HG03097 (cell line): Measurements from ENCODE around the gene ARIH1.

Source experiments
- ATAC-seq: cut with Tn5 transposase; IDR thresholded peaks from one replicate; pipeline ENCODE4 v1.9.1; 2021; ENCODE audit not compliant: unreplicated experiment, low FRiP score

ARIH1 gene

DNA sequence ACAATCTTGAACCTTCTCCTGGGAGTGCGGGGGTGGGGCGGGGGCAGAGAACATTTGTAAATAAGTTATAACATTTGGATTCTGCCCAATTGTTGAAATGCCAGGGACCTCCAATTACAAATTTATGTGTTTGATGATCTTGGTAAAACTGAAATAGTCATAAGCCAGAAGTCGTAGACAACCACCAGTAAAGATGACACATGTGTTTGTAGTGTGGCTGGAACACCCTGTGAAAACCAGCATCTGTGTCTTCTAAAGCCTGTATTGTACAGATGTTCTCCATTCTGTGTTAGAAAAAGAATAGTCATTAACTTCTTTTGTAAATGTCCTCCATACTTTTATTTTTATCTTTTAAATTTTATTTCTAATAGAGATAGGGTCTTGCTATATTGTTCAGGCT lies 61.8 kb downstream of the ARIH1 start:
- ATAC-seq, result no peak

DNA sequence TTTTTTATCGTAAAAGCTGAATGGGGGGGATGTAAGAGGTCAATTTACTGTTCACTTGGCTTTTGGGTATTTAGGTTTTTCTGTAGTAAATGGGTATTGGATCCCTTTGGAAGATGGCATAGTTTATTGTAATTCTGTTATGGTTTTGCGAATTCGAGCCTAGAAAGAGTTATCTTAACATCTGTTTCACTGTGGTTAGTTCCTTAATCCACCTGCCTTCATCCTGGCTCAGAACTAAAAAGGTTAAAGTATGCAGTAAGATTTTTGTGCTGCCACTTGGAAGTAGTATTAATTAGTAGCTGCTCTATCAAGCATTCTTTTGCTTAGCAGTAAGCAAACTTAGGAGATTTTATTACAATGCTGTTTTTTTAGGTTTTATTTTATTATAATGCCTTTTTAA lies 62.4 kb downstream of the ARIH1 start:
- no peak for ATAC-seq

DNA sequence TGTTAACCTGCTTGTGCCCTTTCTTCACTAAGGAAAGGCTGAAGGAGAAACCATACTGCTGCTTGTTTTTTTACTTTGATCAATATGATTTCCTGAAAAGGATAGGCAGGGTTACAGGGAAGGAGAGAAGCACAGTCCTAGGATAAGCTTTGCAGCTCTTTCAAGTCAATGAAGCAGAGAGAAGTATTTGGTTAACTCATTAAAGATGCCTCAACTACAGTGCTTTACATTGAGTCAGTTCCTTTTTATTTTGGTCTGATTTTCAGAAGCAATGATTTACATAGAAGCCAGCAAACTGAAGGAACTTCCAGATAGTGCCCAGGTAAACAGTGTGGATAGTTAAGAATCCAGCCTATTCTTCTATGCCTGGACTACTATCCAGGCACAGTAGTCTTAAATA lies 64.8 kb downstream of the ARIH1 start:
- no peak for ATAC-seq

- no peak for ATAC-seq
These were observed 66.6 kb downstream of the ARIH1 start for GRCh38 chr15:72540606-72541237.

DNA sequence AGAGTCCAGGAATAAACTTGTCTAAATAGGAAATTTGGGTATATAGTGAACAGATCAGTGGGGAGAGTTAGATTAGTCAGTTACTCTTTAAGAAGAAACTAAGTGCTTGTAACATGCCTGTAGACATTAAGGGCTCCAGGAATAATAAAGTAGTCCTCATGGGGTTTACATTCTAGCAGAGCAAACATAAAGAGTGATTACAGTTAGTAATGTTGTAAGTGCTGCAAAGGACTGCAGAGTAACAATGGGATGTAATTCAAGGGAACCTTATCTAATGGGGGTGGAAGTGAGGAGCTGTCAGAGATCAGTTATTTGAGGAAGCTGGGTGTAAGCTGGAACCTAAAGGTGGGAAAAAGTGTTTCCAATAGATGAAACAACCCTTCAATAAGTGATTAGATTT lies 67.5 kb downstream of the ARIH1 start:
- no peak for ATAC-seq

DNA sequence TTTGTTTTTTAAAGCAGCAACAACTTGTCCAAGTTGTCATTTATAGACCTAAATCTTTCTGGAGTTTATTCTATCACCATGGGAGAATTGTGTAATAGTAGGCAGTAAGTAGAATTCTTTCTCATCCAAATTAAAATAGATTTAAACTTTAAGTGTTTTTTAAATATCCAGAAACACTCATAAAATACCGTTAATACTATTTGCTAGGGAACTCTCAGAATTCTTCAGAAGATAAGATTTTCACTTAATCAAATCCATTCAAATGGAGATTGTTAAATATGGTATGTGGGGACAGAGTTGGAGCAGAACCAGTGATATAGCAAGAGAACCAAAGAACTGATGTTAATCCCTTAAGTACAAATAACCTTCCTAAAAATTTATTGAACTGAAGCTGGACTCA lies 71.0 kb downstream of the ARIH1 start:
- ATAC-seq, result no peak

DNA sequence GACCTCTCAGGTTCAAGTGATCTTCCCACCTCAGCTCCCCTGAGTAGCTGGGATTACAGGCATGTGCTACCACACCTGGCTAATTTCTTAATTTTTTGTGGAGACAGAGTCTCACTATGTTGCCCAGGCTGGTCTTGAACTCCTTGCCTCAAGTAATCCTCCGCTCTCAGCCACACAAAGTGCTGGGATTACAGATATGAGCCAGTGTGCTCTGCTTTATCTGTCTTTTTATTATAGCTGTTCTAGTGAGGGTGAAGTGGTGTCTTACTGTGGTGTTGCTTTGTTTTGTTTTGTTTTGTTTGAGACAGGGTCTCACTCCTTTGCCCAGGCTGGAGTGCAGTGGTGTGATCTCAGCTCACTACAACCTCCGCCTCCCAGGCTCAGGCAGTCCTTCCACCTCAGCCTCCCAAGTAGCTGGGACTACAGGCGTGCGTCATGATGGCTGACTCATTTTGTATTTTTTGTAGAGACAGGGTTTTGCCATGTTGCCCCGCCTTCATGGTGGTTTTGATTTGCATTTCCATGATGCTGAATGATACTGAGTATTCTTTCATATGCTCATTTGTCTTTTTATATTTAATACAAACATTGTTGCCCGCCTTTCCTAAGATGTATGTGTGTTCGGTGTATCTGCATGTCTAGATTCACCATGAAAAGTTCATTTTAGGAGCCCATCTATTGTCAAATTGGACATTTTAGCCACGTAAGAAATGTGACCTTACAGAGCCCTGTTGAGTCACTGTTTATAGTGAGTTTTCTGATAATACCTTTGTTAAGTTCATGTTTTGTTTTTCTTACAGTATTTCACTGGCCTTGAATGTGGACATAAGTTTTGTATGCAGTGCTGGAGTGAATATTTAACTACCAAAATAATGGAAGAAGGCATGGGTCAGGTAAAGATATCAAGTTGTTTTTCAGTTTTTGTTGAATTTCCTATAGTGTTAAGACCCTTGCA lies 80.6 kb downstream of the ARIH1 start:
- no peak for ATAC-seq

- ATAC-seq, result no peak
These were observed 85.7 kb downstream of the ARIH1 start for GRCh38 chr15:72559781-72560180.

DNA sequence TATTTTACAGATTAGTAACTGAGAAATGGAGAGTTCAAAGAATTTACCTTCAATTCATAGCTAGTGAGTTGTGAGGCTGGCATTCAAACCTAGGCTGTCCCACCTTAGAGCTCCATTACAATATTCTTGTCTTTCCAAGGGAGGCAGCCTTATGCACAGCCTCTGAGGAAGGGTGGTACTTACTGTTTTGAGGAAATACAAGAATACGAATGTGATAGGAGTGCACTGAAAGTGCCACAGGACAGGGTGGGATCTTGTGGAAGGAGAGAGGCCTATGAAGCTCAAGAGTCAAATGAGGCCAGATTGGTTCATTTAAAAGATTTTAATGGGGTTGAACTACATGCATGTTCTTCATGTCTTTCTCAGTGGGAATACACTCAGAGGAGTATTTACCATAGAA lies 86.3 kb downstream of the ARIH1 start:
- no peak for ATAC-seq

DNA sequence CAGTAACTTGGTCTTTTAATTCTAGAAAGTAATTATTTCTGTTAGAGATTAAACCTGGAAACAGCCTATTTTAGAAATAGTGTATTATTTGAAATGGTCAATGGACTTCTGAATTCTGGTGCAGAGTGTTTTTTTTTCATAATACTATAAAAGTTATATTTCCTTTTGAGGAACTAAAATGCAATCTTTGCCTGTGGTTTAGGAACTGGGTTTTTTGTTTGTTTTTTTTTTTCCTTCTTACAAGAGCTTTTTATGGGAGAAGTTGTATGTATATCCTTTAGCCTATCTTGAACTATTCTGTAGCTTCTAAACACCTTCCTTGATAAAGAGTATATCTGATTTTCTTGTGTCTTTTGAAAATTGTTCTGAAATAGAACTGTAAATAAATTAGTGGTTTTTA lies 88.3 kb downstream of the ARIH1 start:
- ATAC-seq, result no peak

GRCh38 chr15:72562878-72563277 lies 88.7 kb downstream of the ARIH1 start:
- no peak for ATAC-seq

GRCh38 chr15:72564091-72564490 lies 90.0 kb downstream of the ARIH1 start:
- no peak for ATAC-seq

- no peak for ATAC-seq
These were observed 92.8 kb downstream of the ARIH1 start for GRCh38 chr15:72566973-72567372.

DNA sequence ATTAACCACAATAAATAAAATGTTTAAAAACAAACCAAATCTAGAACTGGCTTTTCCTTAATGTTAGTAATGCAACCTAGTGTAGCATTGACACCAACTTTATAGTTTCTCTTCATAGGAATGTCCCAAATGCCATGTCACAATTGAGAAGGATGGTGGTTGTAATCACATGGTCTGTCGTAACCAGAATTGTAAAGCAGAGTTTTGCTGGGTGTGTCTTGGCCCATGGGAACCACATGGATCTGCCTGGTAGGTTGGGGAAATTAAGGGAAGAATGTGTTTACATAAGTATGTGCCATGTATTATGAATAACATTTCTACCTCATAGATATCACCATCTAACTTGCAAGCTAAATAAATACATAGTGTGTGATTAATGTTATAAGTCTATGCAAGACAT lies 95.9 kb downstream of the ARIH1 start:
- ATAC-seq, result no peak

DNA sequence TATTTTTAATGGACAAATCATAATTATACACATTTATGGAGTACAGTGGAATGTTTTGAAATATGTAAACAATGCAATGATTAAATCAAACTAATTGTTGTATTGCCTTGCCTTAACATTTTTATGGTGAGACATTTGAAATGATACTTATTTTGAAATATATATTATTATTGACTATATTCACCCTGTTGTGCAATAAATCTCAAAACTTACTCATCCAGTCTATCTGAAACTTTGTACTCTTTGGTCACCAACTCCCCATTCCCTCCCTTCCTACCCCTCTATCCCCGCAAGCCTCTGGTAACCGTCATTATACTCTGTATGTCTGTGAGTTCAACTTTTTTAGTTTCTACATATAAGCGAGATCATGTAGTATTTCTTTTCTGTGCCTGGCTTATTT lies 105.7 kb downstream of the ARIH1 start:
- ATAC-seq, result no peak

DNA sequence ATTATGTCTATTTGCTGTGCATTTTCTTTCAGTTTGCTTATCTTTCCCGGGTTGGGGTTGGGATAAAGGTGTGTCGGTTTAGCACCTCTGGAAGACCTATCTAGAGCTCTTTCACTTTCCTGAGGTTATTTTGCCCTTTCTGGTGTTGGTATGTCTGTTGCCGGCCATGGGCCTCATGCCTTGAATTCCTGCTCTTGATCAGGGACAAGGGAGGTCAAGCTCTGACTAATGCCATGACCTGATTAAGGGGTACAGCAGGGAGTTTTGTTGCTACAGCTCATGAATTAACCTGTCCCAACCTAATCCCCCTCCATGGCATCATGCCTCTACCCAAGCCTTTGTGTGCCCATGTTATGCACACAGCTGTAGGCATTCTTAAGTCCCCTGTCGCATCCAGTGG lies 109.9 kb downstream of the ARIH1 start:
- no peak for ATAC-seq

- no peak for ATAC-seq
These were observed 110.9 kb downstream of the ARIH1 start for GRCh38 chr15:72585025-72585424.

DNA sequence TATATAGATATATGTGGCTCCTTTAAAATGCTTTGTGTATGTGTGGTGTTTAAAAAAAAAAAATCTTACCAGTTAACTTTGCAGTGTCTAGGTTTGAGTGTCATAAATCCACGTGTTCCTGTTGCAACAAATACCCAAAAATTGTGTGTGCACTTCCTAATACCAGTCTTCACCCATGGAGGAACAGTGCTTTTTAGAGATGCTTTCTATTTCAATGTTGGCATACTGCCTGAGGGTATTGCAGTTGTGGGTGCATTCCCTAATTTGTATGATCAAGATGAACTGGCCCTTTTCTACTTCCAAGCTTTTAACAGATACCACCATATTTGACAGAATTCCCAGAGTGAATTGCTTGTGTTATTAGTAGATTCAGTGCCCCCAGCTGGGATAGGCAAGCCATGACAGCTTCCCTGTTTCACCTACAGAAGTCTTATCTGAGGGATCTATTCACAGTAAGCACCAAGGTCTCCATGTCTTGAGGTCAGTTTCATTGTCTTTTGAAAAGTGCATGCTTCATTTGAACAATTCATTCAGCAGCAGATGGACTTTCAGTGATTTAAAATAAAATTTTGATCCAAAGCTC lies 111.4 kb downstream of the ARIH1 start:
- ATAC-seq, result no peak

DNA sequence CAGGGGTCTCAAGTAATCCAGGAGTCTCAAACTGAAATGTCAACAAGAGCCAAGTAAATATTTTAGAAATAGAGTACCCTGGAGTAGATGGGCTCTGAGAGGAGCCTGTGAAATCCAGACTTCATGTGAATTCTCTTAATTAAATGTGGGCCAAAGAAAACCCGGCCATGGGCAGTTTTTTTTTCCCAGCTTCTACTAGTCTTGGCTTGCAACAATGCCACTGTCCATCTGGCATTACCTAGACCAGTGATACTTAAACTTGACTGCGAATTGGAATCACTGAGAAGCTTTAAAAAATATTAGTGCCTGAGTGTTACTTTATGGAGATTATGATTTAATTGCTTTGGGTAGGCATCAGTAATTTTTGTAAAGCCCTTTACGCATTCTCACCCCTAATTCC lies 114.0 kb downstream of the ARIH1 start:
- ATAC-seq, result no peak

DNA sequence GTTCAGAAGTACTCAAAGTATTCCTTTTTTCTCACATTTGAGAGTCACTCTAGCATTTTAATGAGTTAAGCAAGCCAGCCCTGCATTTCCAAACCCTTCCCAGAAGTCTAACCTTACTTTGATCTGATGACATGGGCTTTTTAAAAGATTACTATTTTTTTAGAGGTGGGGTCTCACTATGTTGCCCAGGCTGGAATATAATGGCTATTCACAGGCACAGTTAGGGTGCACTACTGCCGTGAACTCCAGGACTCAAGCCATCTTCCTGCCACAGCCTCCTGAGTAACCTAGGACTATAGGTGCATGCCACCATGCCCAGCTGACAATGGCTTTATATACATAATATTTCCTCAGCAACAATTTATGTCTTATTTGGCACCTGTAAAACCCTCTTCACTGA lies 116.3 kb downstream of the ARIH1 start:
- ATAC-seq, result no peak

DNA sequence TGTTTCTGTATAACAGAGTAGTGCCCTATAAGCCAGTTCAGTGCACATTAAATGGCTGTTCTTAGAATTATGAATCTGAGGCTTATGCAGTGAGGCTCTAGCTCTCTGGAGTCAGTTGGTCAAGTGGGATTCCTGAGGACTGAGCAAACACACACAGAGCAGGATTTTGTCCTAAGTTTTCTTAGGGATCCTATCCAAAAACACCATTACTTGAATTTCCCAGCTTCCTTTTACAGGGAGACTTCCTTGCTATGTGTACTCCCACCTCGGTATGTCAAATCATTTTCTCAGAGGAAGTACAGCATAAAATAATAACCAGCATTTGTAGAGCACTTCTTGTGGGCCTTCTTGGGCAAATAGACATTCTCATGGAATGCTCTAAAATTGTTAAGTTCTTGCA lies 117.2 kb downstream of the ARIH1 start:
- no peak for ATAC-seq

GRCh38 chr15:72592097-72592496 lies 118.0 kb downstream of the ARIH1 start:
- ATAC-seq, result no peak
